Measurements from ENCODE around the gene AKAP9.
"Not testable (repeated sequence)": the region's sequence is repeated elsewhere in the genome, so short reads cannot be mapped to it uniquely, and the experiment has no call there.

Gene AKAP9

DNA sequence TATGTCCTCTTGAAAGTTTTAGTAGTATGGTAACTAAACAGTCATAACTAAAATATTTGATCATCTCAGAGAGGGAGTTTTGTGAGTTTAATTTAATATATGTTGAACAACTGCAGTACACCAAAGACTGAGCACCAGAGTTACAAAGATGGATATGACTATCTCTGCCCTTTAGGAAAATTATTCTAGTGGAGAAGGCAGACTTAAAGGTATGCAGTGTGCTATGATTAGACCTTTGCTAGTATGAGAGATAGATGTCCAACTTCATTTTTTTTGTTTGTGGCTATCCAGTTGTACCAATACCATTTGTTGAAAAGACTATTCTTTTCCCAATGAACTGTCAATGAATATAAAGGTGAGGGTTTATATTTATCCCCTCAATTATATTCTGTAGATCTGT, 33.4 kb downstream of the AKAP9 start:
- Histone ChIP-seq H3K4me2 (no peak overlapping the region), H3K4me3 (no peak overlapping the region), H4K20me1 (peaks cover 0 to 34% (median 6%) of the 10 kb centered on the region in 11 experiments; a peak in 8 of 22 replicates), H3K27me3 (no peaks in the 10 kb centered on the region), H3K4me1 (peaks cover 0 to 13% (median 5%) of the 10 kb centered on the region in 10 experiments; a peak in 9 of 20 replicates), H3K27ac (no peak overlapping the region), H3K36me3 (peaks cover 46 to 75% (median 59%) of the 10 kb centered on the region in 11 experiments), H3K9ac (no peak overlapping the region), H3K9me3 (replicated peaks in 1 of 11) (peaks cover 0 to 46% (median 28%) of the 10 kb centered on the region in 11 experiments; a peak in 18 of 22 replicates)
- no peak for TF ChIP-seq Cebpa-rat (IDR thresholded peaks at IDR 0.05)

DNA sequence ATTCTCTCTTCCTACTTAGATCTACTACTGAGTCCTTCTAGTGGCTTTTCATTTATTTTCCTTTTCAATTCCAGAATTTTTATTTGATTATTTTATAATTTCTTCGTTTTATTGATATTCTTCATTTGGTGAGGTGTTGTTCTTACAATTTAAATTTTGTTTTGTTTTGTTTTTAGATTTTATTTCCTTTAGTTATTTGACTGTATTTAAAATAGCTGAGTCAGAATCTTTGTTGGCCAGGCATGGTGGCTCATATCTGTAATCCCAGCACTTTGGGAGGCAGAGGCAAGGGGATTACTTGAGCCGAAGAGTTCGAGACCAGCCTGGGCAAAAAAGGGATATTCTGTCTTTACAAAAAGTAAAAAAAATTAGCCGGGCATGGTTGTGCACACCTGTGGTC, 36.1 kb downstream of the AKAP9 start:
- H3K27me3 ChIP-seq: no peaks in the 10 kb centered on the region
- no peak overlapping the region for H3K4me3 ChIP-seq
- H4K20me1 ChIP-seq: peaks cover 0 to 14% (median 0%) of the 10 kb centered on the region in 11 experiments; a peak in 6 of 22 replicates
- peak overlapping the region in 1 of 11 experiments; percentile 7; a peak in 1 of 22 replicates for H3K4me2 ChIP-seq
- H3K27ac ChIP-seq: no peak overlapping the region
- peaks cover 5 to 46% (median 38%) of the 10 kb centered on the region in 11 experiments; a peak in 20 of 22 replicates for H3K9me3 ChIP-seq (replicated peaks in 1 of 11)
- H3K4me1 ChIP-seq: peaks cover 0 to 13% (median 5%) of the 10 kb centered on the region in 10 experiments; a peak in 9 of 20 replicates
- no peak overlapping the region for H3K9ac ChIP-seq
- no peak for TF ChIP-seq Cebpa-rat (IDR thresholded peaks at IDR 0.05)
- H3K36me3 ChIP-seq: peaks cover 61 to 95% (median 77%) of the 10 kb centered on the region in 11 experiments

DNA sequence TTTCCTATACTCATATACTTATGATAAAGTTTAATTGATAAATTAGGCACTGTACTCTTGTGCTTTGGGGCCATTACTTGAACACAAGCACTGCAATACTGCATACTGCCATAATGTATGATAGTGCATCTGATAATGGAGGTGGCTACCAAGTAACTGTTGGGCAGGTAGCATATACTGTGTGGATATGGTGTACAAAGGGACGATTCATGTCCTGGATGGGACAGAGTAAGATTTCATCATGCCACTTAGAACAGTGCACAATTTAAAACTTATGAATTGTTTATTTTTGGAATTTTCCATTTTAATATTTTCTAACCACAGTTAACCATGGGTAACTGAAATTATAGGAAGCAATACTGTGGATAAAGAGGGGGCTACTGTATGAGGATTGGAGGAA, 38.9 kb downstream of the AKAP9 start:
- Histone ChIP-seq H3K4me3 (no peak overlapping the region), H3K4me2 (no peak overlapping the region), H3K9ac (no peak overlapping the region), H3K4me1 (peaks cover 0 to 13% (median 2%) of the 10 kb centered on the region in 10 experiments; a peak in 6 of 20 replicates), H3K27me3 (no peaks in the 10 kb centered on the region), H4K20me1 (no peaks in the 10 kb centered on the region; a peak in 2 of 22 replicates), H3K36me3 (peaks cover 53 to 89% (median 75%) of the 10 kb centered on the region in 11 experiments), H3K27ac (no peak overlapping the region), H3K9me3 (replicated peaks in 1 of 11) (peaks cover 16 to 74% (median 62%) of the 10 kb centered on the region in 11 experiments; a peak in 20 of 22 replicates)
- no peak for TF ChIP-seq Cebpa-rat (IDR thresholded peaks at IDR 0.05)

DNA sequence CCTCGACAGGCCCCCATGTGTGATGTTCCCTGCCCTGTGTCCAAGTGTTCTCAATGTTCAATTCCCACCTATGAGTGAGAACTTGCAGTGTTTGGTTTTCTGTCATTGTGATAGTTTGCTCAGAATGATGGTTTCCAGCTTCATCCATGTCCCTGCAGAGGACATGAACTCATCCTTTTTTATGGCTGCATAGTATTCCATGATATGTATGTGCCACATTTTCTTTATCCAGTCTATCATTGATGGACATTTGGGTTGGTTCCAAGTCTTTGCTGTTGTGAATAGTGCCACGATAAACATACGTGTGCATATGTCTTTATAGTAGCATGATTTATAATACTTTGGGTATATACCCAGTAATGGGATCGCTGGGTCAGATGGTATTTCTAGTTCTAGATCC, 41.7 kb downstream of the AKAP9 start:
- H3K9ac ChIP-seq, H3K4me1 ChIP-seq: not testable (repeated sequence)
- H3K36me3 ChIP-seq: peaks cover 38 to 78% (median 65%) of the 10 kb centered on the region in 11 experiments

DNA sequence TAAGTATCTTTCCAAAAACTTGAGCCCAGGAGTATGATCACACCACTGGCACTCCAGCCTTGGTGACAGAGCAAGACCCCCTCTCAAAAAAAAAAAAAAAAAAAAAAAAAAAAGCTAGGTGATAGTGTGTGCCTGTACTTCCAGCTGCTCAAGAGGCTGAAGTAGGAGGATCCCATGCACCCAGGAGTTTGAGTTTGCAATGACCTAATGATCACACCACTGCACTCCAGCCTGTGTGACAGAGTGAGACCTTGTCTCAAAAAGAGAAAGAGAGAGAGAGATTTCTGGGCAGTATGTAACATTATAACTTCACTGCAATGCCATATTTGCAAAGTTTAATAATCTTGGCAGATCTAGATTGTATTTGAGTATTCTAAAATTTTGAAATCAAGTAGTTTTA, 47.6 kb downstream of the AKAP9 start:
- no peak for TF ChIP-seq Cebpa-rat (IDR thresholded peaks at IDR 0.05)
- Histone ChIP-seq H3K9ac (no peak overlapping the region), H3K4me2 (no peak overlapping the region), H4K20me1 (peaks cover 0 to 3% (median 0%) of the 10 kb centered on the region in 11 experiments; a peak in 4 of 22 replicates), H3K4me1 (peaks cover 0 to 7% (median 5%) of the 10 kb centered on the region in 10 experiments; a peak in 15 of 20 replicates), H3K4me3 (no peak overlapping the region), H3K27ac (no peak overlapping the region), H3K36me3 (peaks cover 24 to 59% (median 38%) of the 10 kb centered on the region in 11 experiments), H3K9me3 (replicated peaks in 1 of 11) (peaks cover under 1 to 33% (median 23%) of the 10 kb centered on the region in 11 experiments; a peak in 18 of 22 replicates), H3K27me3 (no peaks in the 10 kb centered on the region)

More for the DNA sequence above, 41.7 kb downstream of the AKAP9 start:
- H3K27me3 ChIP-seq, H3K4me3 ChIP-seq, H3K27ac ChIP-seq, H4K20me1 ChIP-seq, H3K4me2 ChIP-seq: not testable (repeated sequence)
- H3K9me3 ChIP-seq (replicated peaks in 1 of 11): peaks cover 4 to 77% (median 57%) of the 10 kb centered on the region in 11 experiments; a peak in 20 of 22 replicates

DNA sequence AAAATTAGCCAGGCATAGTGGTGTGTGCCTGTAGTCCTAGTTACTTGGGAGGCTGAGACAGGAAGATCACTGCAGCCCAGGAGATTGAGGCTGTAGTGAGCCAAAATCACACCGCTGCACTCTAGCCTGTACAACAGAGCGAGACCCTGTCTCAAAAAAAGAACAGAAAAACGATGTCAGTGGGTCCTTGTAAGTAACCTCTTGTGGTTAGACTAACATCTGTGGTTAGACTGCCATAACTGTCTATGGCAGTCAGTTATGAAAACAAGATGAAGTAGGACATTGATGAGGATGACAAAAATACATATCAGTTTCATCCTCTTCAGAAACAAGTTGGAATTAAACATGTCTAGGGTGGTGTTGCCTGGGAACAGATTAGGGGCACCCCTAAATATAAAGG, 53.3 kb downstream of the AKAP9 start:
- Histone ChIP-seq H3K4me1 (peaks cover 11 to 37% (median 29%) of the 10 kb centered on the region in 10 experiments; a peak in 19 of 20 replicates), H3K4me2 (peak overlapping the region in 8 of 11 experiments; percentile 36 to 58 (median 47); a peak in 15 of 22 replicates), H3K27ac (0 out of 22 replicates have a peak overlapping the region, but pooled peaks of 1 of the 11 experiments have one; percentile 3), H3K9ac (no peak overlapping the region), H3K36me3 (peaks cover 46 to 80% (median 65%) of the 10 kb centered on the region in 11 experiments), H3K4me3 (no peak overlapping the region), H4K20me1 (peaks cover 0 to 7% (median 0%) of the 10 kb centered on the region in 11 experiments; a peak in 1 of 22 replicates), H3K9me3 (replicated peaks in 1 of 11) (no peaks in the 10 kb centered on the region; a peak in 1 of 22 replicates), H3K27me3 (no peaks in the 10 kb centered on the region)
- TF ChIP-seq Cebpa-rat (IDR thresholded peaks at IDR 0.05): no peak

DNA sequence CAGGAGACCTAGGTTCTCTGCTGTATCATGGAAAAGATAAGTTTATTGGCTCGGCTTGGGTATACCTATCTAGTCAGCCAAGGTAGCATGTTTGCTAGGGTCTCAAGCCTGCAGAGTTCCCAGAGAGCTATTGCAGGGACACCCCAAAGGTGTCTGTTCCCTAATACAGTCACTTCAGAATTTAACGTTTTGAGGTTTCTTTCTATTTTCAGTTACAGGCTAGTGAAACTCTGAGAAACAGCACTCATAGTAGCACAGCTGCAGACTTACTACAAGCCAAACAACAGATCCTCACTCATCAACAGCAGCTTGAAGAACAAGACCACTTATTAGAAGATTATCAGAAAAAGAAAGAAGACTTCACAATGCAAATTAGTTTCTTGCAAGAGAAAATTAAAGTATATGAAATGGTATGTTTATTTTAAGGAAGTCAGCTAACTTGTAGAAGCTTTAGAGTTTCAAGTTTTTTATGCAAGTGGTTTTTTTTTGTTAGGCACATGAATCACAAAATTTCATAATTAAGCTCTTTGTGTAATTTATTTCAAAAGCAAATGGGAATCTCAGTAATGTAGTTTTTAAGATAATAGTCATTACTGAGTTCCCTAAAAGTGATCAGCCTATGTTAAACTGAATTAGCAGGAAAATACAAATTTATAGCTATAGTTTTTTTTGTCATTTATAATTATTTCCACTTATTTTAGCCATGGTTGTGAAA, 54.9 kb downstream of the AKAP9 start:
- TF ChIP-seq Cebpa-rat (IDR thresholded peaks at IDR 0.05): no peak
- Histone ChIP-seq H3K27me3 (no peaks in the 10 kb centered on the region), H4K20me1 (peaks cover 0 to 7% (median 0%) of the 10 kb centered on the region in 11 experiments; a peak in 1 of 22 replicates), H3K27ac (peak overlapping the region in 6 of 11 experiments; percentile 4 to 45 (median 19); a peak in 8 of 22 replicates), H3K9me3 (replicated peaks in 1 of 11) (no peaks in the 10 kb centered on the region; a peak in 1 of 22 replicates), H3K4me2 (peak overlapping the region; percentile 14 to 74 (median 39); a peak in 18 of 22 replicates), H3K4me1 (peaks cover 11 to 37% (median 29%) of the 10 kb centered on the region in 10 experiments; a peak in 19 of 20 replicates), H3K4me3 (no peak overlapping the region), H3K9ac (peak overlapping the region in 2 of 11 experiments; percentile 7 to 24; a peak in 3 of 22 replicates), H3K36me3 (peaks cover 58 to 96% (median 78%) of the 10 kb centered on the region in 11 experiments)

DNA sequence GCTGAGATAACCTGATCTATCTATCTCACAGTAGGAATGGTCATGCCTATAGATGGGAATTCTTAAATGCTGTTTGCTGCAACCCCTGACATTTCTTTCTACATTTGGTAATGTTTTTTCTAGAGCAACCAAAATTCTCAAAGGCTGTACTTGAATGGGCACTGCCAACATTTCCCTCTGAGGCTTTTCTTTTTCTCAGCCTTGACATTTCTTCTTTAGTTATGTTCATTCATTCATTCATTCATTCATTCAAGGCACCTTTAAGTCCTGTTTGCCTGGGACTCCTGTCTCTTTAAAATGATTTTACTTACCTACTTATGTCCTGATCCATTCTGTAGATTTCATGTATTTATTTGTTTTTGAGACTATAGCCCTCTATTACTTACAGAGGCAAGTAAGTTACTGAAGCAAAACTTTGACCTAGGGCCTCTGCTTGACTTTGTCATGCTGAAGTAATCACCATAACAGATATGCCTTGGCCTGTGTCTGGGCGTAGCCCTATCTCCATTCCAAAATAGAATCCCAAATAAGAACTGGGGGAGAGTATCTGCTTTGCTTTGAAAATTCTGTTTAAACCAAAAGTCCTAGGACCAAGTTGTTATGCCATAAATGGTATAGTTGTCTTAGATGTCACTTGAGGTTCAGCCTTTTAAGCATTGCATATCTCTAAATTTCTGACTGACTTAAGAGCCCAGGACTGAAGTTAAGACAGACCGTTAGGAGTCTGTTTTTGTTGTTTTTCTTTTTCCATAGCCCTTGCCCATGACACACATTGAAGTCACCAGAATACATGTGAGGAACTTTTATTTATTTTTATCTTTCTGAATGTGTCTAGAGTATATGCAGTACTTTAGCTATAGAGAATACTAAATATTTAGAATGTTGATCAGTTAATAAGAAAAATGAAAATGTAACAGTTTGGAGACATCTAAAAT, 59.2 kb downstream of the AKAP9 start:
- no peak overlapping the region for H3K27ac ChIP-seq
- H3K4me2 ChIP-seq: no peak overlapping the region
- no peaks in the 10 kb centered on the region for H3K27me3 ChIP-seq
- H3K4me3 ChIP-seq: no peak overlapping the region
- peaks cover 0 to 18% (median 6%) of the 10 kb centered on the region in 11 experiments; a peak in 12 of 22 replicates for H3K9me3 ChIP-seq (replicated peaks in 1 of 11)
- H3K36me3 ChIP-seq: peaks cover 57 to 93% (median 78%) of the 10 kb centered on the region in 11 experiments
- peaks cover 6 to 15% (median 8%) of the 10 kb centered on the region in 10 experiments; a peak in 18 of 20 replicates for H3K4me1 ChIP-seq
- no peak for TF ChIP-seq Cebpa-rat (IDR thresholded peaks at IDR 0.05)
- no peaks in the 10 kb centered on the region for H4K20me1 ChIP-seq
- H3K9ac ChIP-seq: no peak overlapping the region
